IPS-20b (cell line): ENCODE measurements around the gene PCDHGB3.
A peak's percentile ranks its signal among the peaks of the same experiment; 100 is the strongest.
"Not testable (repeated sequence)": the region's sequence is repeated elsewhere in the genome, so short reads cannot be mapped to it uniquely, and the experiment has no call there.

Experiments
- H3K27ac ChIP-seq: one replicate; pipeline ENCODE4 v1.5.1; 2013; ENCODE audit warnings: low read length
- H3K27me3 ChIP-seq: 2 replicates; pipeline ENCODE4 v1.6.1; 2013; ENCODE audit warnings: mild to moderate bottlenecking, low read length, inconsistent platforms; ENCODE audit not compliant: insufficient read depth
- H3K36me3 ChIP-seq: 2 replicates; pipeline ENCODE4 v1.6.1; 2013; ENCODE audit warnings: low read depth, mild to moderate bottlenecking, inconsistent platforms, low read length, moderate library complexity; ENCODE audit not compliant: insufficient read depth
- H3K4me1 ChIP-seq: 2 replicates; pipeline ENCODE4 v1.6.1; 2013; ENCODE audit warnings: mild to moderate bottlenecking, control low read depth, inconsistent platforms, low read length, moderate library complexity; ENCODE audit not compliant: insufficient read depth
- H3K4me3 ChIP-seq: 2 replicates; pipeline ENCODE4 v1.5.1; 2013; ENCODE audit warnings: mild to moderate bottlenecking, low read length, inconsistent platforms
- H3K9ac ChIP-seq: 2 replicates; pipeline ENCODE4 v1.6.1; 2013; ENCODE audit warnings: low read depth, mild to moderate bottlenecking, inconsistent platforms, low read length, moderate library complexity
- H3K9me3 ChIP-seq: 2 replicates; pipeline ENCODE4 v1.6.1; 2013; ENCODE audit warnings: mild to moderate bottlenecking, low read depth, low read length, inconsistent platforms; ENCODE audit not compliant: insufficient read depth

PCDHGB3 gene

GRCh38 chr5:141343953-141344463 lies 26.0 kb upstream of the PCDHGB3 start:
- H3K36me3 ChIP-seq, result no peaks in the 10 kb centered on the region
- H3K9me3 ChIP-seq, result peaks cover 56% of the 10 kb centered on the region
- no peak overlapping the region for H3K9ac ChIP-seq
- H3K27me3 ChIP-seq, result no peaks in the 10 kb centered on the region
- no peaks in the 10 kb centered on the region for H3K4me1 ChIP-seq
- no peak overlapping the region for H3K27ac ChIP-seq
- H3K4me3 ChIP-seq, result no peak overlapping the region

- Histone ChIP-seq H3K9me3 (peaks cover 45% of the 10 kb centered on the region), H3K36me3 (no peaks in the 10 kb centered on the region), H3K4me1 (no peaks in the 10 kb centered on the region), H3K27me3 (no peaks in the 10 kb centered on the region), H3K27ac (no peak overlapping the region), H3K4me3 (no peak overlapping the region), H3K9ac (no peak overlapping the region)
Measured at GRCh38 chr5:141345327-141345726, 24.7 kb upstream of the PCDHGB3 start.

- not testable (repeated sequence) for H3K36me3 ChIP-seq, H3K4me1 ChIP-seq, H3K9ac ChIP-seq, H3K27me3 ChIP-seq, H3K4me3 ChIP-seq, H3K27ac ChIP-seq
- H3K9me3 ChIP-seq, result peaks cover 51% of the 10 kb centered on the region
Measured at GRCh38 chr5:141346017-141346416, 24.0 kb upstream of the PCDHGB3 start.

GRCh38 chr5:141349917-141350619 lies 20.0 kb upstream of the PCDHGB3 start, which contains the start of gene PCDHGB1:
Gene PCDHGB1, plus strand, starts transcription at chr5:141350099. Its CDS starts 162 bp downstream, at chr5:141350261.
- H3K9me3 ChIP-seq, result peaks cover 53% of the 10 kb centered on the region
- H3K9ac ChIP-seq, result no peak within 1 kb of the TSS
- H3K4me1 ChIP-seq, result no peaks in the 10 kb centered on the region
- no peak within 1 kb of the TSS for H3K27ac ChIP-seq
- H3K27me3 ChIP-seq, result no peaks in the 10 kb centered on the region
- peak within 1 kb of the TSS; percentile 42; the same call in 1 of the 2 replicates for H3K4me3 ChIP-seq
- no peaks in the 10 kb centered on the region for H3K36me3 ChIP-seq

- H3K27ac ChIP-seq, result no peak overlapping the region
- no peaks in the 10 kb centered on the region; the same call in 1 of the 2 replicates for H3K36me3 ChIP-seq
- H3K4me1 ChIP-seq, result no peaks in the 10 kb centered on the region
- no peaks in the 10 kb centered on the region for H3K27me3 ChIP-seq
- H3K9me3 ChIP-seq, result peaks cover 60% of the 10 kb centered on the region
- H3K4me3 ChIP-seq, result no peak overlapping the region
- H3K9ac ChIP-seq, result no peak overlapping the region
Measured at GRCh38 chr5:141351591-141351990, 18.5 kb upstream of the PCDHGB3 start.

- Histone ChIP-seq H3K9me3 (peaks cover 67% of the 10 kb centered on the region), H3K4me3 (no peak within 1 kb of the TSS), H3K4me1 (no peaks in the 10 kb centered on the region), H3K27ac (no peak within 1 kb of the TSS), H3K27me3 (no peaks in the 10 kb centered on the region), H3K36me3 (no peaks in the 10 kb centered on the region; the same call in 1 of the 2 replicates), H3K9ac (no peak within 1 kb of the TSS)
Measured at GRCh38 chr5:141354900-141355469, 15.1 kb upstream of the PCDHGB3 start, which contains the start of gene PCDHGA4. Gene PCDHGA4, plus strand, starts transcription at chr5:141355021. Its CDS starts 87 bp downstream, at chr5:141355108.

DNA sequence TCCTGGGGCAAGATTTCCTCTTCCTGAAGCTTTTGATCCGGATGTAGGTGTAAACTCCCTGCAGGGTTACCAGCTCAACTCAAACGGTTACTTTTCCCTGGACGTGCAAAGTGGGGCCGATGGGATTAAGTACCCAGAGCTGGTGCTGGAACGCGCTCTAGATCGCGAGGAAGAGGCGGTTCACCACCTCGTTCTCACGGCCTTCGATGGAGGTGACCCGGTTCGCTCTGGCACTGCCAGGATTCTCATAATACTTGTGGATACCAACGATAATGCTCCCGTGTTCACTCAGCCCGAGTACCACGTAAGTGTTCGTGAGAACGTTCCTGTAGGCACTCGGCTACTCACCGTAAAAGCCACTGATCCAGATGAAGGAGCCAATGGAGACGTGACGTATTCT lies 14.4 kb upstream of the PCDHGB3 start:
- H3K27me3 ChIP-seq, result no peaks in the 10 kb centered on the region
- no peaks in the 10 kb centered on the region; the same call in 1 of the 2 replicates for H3K36me3 ChIP-seq
- no peak overlapping the region for H3K4me3 ChIP-seq
- H3K27ac ChIP-seq, result no peak overlapping the region
- H3K9ac ChIP-seq, result no peak overlapping the region
- peaks cover 70% of the 10 kb centered on the region for H3K9me3 ChIP-seq
- H3K4me1 ChIP-seq, result no peaks in the 10 kb centered on the region

DNA sequence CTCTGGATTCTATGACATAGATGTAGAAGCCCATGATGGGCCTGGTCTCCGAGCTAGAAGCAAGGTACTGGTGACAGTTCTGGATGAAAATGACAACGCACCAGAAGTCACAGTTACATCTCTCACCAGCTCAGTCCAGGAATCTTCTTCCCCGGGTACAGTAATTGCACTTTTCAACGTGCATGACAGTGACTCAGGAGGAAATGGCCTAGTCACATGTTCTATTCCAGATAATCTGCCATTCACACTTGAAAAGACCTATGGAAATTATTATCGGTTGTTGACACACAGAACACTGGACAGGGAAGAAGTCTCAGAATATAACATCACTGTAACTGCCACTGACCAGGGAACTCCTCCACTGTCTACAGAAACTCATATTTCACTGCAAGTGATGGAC lies 13.9 kb upstream of the PCDHGB3 start:
- H3K4me3 ChIP-seq, result no peak overlapping the region
- no peaks in the 10 kb centered on the region for H3K4me1 ChIP-seq
- no peaks in the 10 kb centered on the region; the same call in 1 of the 2 replicates for H3K36me3 ChIP-seq
- H3K27me3 ChIP-seq, result no peaks in the 10 kb centered on the region
- no peak overlapping the region for H3K9ac ChIP-seq
- H3K27ac ChIP-seq, result no peak overlapping the region
- peaks cover 71% of the 10 kb centered on the region for H3K9me3 ChIP-seq

- Histone ChIP-seq H3K9ac (no peak overlapping the region), H3K27ac (no peak overlapping the region), H3K4me1 (no peaks in the 10 kb centered on the region), H3K27me3 (no peaks in the 10 kb centered on the region), H3K36me3 (no peaks in the 10 kb centered on the region; the same call in 1 of the 2 replicates), H3K9me3 (peaks cover 70% of the 10 kb centered on the region), H3K4me3 (no peak overlapping the region)
Measured at GRCh38 chr5:141356950-141357349, 13.1 kb upstream of the PCDHGB3 start.

DNA sequence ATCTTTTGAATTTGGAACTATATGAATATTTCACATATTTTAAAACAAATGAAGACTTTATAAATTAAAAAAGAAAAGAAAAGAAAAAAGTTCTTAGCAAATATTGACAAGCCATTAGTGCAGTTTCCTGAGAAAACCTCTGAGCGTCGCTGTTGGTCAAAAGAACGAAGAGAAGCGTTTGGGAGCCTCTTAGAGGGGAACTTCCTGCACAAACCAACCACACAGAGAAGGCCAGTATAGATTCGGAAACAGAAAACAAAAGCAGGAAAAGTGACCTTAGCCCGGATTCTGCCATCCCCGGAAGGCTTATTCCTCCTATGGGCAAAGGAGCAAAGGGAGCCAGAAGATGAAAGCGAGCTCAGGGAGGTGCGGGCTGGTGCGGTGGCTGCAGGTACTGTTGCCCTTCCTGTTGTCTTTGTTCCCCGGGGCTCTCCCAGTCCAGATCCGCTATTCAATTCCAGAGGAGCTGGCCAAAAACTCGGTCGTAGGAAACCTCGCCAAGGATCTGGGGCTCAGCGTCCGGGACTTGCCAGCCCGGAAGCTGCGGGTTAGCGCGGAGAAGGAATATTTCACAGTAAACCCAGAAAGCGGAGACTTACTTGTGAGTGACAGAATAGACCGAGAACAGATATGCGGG lies 10.1 kb upstream of the PCDHGB3 start, which contains the start of gene PCDHGB2:
TSS of gene PCDHGB2 (plus strand) at position 205 of the 637 bp plus-strand sequence. CDS start at position 347, 142 bp downstream.
- peaks cover 76% of the 10 kb centered on the region for H3K9me3 ChIP-seq
- H3K9ac ChIP-seq, result no peak within 1 kb of the TSS
- peak within 1 kb of the TSS; percentile 44; the same call in 1 of the 2 replicates for H3K4me3 ChIP-seq
- H3K36me3 ChIP-seq, result no peaks in the 10 kb centered on the region; the same call in 1 of the 2 replicates
- no peak within 1 kb of the TSS for H3K27ac ChIP-seq
- no peaks in the 10 kb centered on the region for H3K4me1 ChIP-seq
- no peaks in the 10 kb centered on the region for H3K27me3 ChIP-seq

GRCh38 chr5:141360685-141361084 lies 9.4 kb upstream of the PCDHGB3 start:
- no peak overlapping the region for H3K27ac ChIP-seq
- peaks cover 76% of the 10 kb centered on the region for H3K9me3 ChIP-seq
- H3K4me1 ChIP-seq, result no peaks in the 10 kb centered on the region

More at GRCh38 chr5:141360685-141361084, 9.4 kb upstream of the PCDHGB3 start:
- H3K27me3 ChIP-seq, result no peaks in the 10 kb centered on the region
- no peak overlapping the region for H3K9ac ChIP-seq
- no peaks in the 10 kb centered on the region; the same call in 1 of the 2 replicates for H3K36me3 ChIP-seq
- no peak overlapping the region for H3K4me3 ChIP-seq
